Vagina (tissue), 2 donors: Measurements from ENCODE around the gene ITPK1.

Experiments used
- CTCF ChIP-seq, 3 experiments: fragments of 450-650 bp in 2 of 3; fragments of 200-600 bp in 1 of 3; sonication (generic) in 1 of 3; IDR thresholded peaks; one replicate each; pipeline ENCODE4 v1.5.1; 2017 to 2019; ENCODE audit warnings: antibody characterized with exemption in 3 of 3, mild to moderate bottlenecking in 2 of 3, moderate library complexity in 2 of 3
- POLR2AphosphoS5 ChIP-seq, 2 donors: sonication (generic); formaldehyde crosslinking; IDR thresholded peaks; one replicate each; pipeline ENCODE4 v1.9.0; 2017; ENCODE audit warnings: antibody characterized with exemption in 2 of 2, mild to moderate bottlenecking in 2 of 2, low read depth in 1 of 2; ENCODE audit not compliant: insufficient read depth in 1 of 2

GRCh38 chr14:92970271-92970670, 145.5 kb downstream of the ITPK1 start:
- TF ChIP-seq CTCF (IDR thresholded peaks at IDR 0.05) (no peak), POLR2AphosphoS5 (IDR thresholded peaks at IDR 0.05; ENCODE audit: insufficient read depth in 1 of 2, low read depth in 1 of 2) (no peak)
